Activated T-cell treated with anti-CD3 and anti-CD28 coated beads for 48 hours (primary cell): ENCODE measurements around the gene EGLN1.
A peak's percentile ranks its signal among the peaks of the same experiment; 100 is the strongest.

ENCODE experiments used
- DNase-seq: peaks from one replicate; pipeline ENCODE4 v3.0.0-alpha.2; 2020; ENCODE audit warnings: low read depth

The EGLN1 gene

GRCh38 chr1:231329483-231329882 is 92.6 kb downstream of the EGLN1 start:
- DNase-seq: no peak

DNA sequence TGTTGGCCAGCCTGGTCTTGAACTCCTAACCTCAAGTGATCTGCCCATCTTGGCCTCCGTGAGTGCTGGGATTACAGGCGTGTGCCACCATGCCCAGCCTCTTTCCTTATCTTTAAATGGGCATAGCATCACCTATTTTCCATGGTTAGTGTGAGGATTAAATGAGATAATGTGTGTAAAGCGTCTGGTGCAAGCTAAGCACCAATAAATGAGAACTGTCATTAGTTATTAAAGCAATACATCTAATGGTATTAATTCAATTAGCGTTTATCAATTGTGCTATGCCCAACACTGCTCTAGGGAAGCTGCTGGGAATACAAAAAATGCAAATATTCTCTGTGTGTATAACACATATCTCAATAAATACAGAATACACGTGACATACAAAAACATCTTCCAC is 94.5 kb downstream of the EGLN1 start:
- DNase-seq: no peak

- no peak for DNase-seq
Measured at GRCh38 chr1:231326248-231326647, 95.8 kb downstream of the EGLN1 start.

GRCh38 chr1:231324660-231325059 is 97.4 kb downstream of the EGLN1 start:
- no peak for DNase-seq

DNA sequence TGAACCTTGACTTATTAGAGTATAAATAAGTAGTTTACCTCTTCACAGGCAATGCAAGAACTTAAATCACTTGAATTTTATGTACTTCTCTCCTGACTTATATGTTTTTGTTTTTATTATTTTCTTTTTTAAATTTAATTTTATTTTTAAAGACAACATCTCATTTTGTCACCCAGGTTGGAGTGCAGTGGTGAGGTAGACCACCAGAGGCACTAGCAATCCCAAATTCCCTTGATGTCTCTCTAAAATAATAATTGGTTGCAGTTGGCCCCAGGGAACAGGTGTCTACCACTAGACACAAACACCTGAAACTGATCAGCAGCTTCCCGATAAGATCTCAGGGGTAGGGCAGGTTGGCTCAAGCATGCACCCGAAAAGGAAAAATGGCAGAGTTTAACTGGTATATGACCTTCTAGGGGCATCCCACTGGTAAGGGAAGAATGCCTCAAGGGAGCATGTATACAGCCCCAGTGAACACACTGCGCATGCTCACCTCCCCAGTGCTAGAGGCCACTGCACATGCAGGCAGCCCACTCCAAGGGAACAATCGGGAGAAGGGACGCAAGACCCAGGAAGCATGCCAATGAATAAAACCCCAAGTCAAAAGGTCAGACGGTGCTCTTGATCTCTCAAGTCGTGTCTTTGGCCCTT is 99.1 kb downstream of the EGLN1 start:
- no peak for DNase-seq

DNA sequence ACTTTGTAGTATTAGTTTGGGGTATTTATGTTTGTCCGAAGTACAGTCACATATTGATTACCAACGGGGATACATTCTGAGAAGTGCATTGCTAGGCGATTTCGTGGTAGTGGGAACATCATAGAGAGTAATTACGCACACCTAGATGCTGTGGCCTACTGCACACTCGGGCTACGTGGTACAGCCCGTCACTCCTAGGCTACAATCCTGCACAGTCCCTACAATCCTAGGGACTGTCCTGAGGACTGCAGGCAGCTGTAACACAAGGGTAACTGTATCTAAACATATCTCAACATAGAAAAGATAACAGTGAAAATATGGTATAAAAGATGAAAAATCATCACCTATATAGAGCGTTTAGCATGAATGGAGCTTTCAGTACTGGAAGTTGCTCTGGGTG is 103.0 kb downstream of the EGLN1 start:
- no peak for DNase-seq

- DNase-seq: no peak
Measured at GRCh38 chr1:231318568-231318967, 103.5 kb downstream of the EGLN1 start.

DNA sequence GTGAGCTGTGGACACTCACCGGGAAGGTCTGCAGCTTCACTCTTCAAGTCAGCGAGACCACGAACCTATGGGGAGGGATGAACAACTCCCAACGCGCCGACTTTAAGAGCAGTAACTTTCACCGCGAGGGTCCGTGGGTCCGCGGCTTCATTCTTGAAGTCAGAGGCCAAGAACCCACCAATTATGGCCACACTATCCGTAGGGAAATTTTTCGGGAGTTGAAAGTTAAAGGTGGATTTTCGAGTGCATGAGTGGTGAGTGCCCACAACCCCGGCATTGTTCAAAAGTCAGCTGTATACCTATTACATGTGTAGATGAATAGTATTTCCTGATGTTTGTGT is 104.1 kb downstream of the EGLN1 start:
- DNase-seq: no peak

DNA sequence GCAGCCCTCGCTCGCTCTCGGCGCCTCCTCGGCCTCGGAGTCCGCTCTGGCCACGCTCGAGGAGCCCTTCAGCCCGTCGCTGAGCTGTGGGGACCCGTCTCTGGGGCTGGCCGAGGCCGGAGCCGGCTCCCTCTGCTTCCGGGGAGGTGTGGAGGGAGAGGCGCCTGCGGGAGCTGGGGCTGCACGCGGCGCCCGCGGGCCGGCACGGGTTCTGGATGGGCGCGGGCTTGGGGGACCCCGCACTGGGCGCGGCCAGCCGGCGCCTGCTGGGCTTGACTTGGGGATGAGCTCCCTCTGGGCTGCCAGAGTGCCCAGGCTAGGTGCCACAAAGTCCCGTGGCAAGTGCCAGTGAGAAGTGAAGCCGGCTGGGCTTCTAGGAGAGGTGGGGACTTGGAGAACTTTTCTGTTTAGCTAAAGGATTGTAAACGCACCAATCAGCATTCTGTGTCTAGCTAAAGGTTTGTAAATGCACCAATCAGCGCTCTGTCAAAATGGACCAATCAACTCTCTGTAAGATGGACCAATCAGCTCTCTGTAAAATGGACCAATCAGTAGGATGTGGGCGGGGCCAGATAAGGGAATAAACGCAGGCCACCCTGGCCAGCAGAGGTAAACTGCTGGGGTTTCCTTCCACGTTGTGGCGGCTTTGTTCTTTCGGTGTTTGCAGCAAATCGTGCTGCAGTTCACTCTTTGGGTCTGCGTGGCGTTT is 104.6 kb downstream of the EGLN1 start:
- DNase-seq: no peak

DNA sequence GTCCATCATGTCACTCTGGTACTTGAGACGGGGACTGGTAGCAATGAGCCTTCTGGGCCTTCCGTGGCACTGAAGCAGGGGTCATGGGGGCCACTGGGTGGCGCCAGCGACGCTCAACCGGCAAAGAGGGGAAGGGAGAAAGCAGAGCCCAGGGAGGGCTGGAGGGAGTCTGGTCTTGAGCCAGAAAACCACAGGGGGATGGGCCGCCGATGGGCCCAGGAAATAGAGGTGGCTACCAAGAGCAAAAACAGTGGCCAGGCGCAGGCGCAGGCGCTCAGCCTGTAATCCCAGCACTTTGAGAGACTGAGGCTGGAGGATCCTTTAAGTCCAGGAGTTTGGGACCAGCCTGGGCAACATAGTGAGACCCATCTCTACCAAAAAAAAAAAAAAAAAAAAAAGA is 106.2 kb downstream of the EGLN1 start:
- DNase-seq: peak; percentile 32
